ENCODE results near the gene NDUFV1. TPM values are rescaled to one million over a fixed set of nuclear protein-coding genes. Genes with fewer than 3 reads are reported as not detected.
"Not testable (repeated sequence)": the region's sequence is repeated elsewhere in the genome, so short reads cannot be mapped to it uniquely, and the experiment has no call there.

NDUFV1 gene
- polyA plus RNA-seq, 12 donors, result 99.7 to 247 (median 131) TPM; not detected in 1

- no peak for DNase-seq
These were observed 45.4 kb downstream of the NDUFV1 start for GRCh38 chr11:67651976-67652781.

GRCh38 chr11:67652965-67653845 is 46.5 kb downstream of the NDUFV1 start:
- no peak for DNase-seq

- DNase-seq, result no peak
These were observed 47.5 kb downstream of the NDUFV1 start for GRCh38 chr11:67654225-67654624.

- DNase-seq, result no peak
These were observed 49.7 kb downstream of the NDUFV1 start for GRCh38 chr11:67656278-67656922.

GRCh38 chr11:67657300-67657699 is 50.6 kb downstream of the NDUFV1 start:
- DNase-seq, result no peak

- not testable (repeated sequence) for DNase-seq
These were observed 53.0 kb downstream of the NDUFV1 start for GRCh38 chr11:67659651-67660165.

GRCh38 chr11:67660752-67661151 is 54.0 kb downstream of the NDUFV1 start:
- not testable (repeated sequence) for DNase-seq

Other genes with a start within 250 kb of the NDUFV1 start
- 1 to 10 TPM in 11 of 12 donors, not detected in 1; 2.2 to 8.6 (median 3.2) TPM for gene CLCF1, start 233.3 kb upstream of the NDUFV1 start, polyA plus RNA-seq (ENCODE audit: insufficient read length in 12 of 12)
- 10 to 100 TPM in 3 of 12 donors, 1 to 10 TPM in 8, not detected in 1; 6.6 to 34.1 (median 8.0) TPM for gene RAD9A, start 214.9 kb upstream of the NDUFV1 start, polyA plus RNA-seq (ENCODE audit: insufficient read length in 12 of 12)
- gene PPP1CA, start 205.1 kb upstream of the NDUFV1 start, polyA plus RNA-seq (ENCODE audit: insufficient read length in 12 of 12), result 100 to 1,000 TPM in 8 of 12 donors, 10 to 100 TPM in 3, not detected in 1; 92.1 to 180 (median 109) TPM
- 1 to 10 TPM in 11 of 12 donors, not detected in 1; 2.1 to 9.2 (median 4.4) TPM for gene TBC1D10C, start 202.9 kb upstream of the NDUFV1 start, polyA plus RNA-seq (ENCODE audit: insufficient read length in 12 of 12)
- 10 to 100 TPM in 11 of 12 donors, not detected in 1; 23.9 to 76.7 (median 53.6) TPM for gene CARNS1, start 191.3 kb upstream of the NDUFV1 start, polyA plus RNA-seq (ENCODE audit: insufficient read length in 12 of 12)
- 10 to 100 TPM in 11 of 12 donors, not detected in 1; 29.4 to 60.0 (median 32.1) TPM for gene RPS6KB2, start 178.4 kb upstream of the NDUFV1 start, polyA plus RNA-seq (ENCODE audit: insufficient read length in 12 of 12)
- 1 to 10 TPM in 4 of 12 donors, under 1 TPM in 6, not detected in 2; 0.50 to 7.2 (median 0.84) TPM for gene PTPRCAP, start 169.3 kb upstream of the NDUFV1 start, polyA plus RNA-seq (ENCODE audit: insufficient read length in 12 of 12)
- gene CORO1B, start 163.5 kb upstream of the NDUFV1 start, polyA plus RNA-seq (ENCODE audit: insufficient read length in 12 of 12), result 10 to 100 TPM in 11 of 12 donors, not detected in 1; 20.0 to 56.3 (median 24.2) TPM
- not detected for gene GPR152, start 154.2 kb upstream of the NDUFV1 start, polyA plus RNA-seq (ENCODE audit: insufficient read length in 12 of 12)
- 1 to 10 TPM in 5 of 12 donors, under 1 TPM in 5, not detected in 2; 0.41 to 1.7 (median 1.0) TPM for gene CABP4, start 151.6 kb upstream of the NDUFV1 start, polyA plus RNA-seq (ENCODE audit: insufficient read length in 12 of 12)
- 10 to 100 TPM in 11 of 12 donors, not detected in 1; 35.2 to 73.5 (median 46.2) TPM for gene TMEM134, start 137.7 kb upstream of the NDUFV1 start, polyA plus RNA-seq (ENCODE audit: insufficient read length in 12 of 12)
- 10 to 100 TPM in 11 of 12 donors, not detected in 1; 33.7 to 50.2 (median 41.7) TPM for gene AIP, start 123.9 kb upstream of the NDUFV1 start, polyA plus RNA-seq (ENCODE audit: insufficient read length in 12 of 12)
- 10 to 100 TPM in 2 of 12 donors, 1 to 10 TPM in 9, not detected in 1; 4.7 to 52.6 (median 6.4) TPM for gene PITPNM1, start 101.6 kb upstream of the NDUFV1 start, polyA plus RNA-seq (ENCODE audit: insufficient read length in 12 of 12)
- 10 to 100 TPM in 11 of 12 donors, not detected in 1; 12.7 to 27.8 (median 16.3) TPM for gene CDK2AP2, start 98.8 kb upstream of the NDUFV1 start, polyA plus RNA-seq (ENCODE audit: insufficient read length in 12 of 12)
- not detected for gene CABP2, start 83.5 kb upstream of the NDUFV1 start, polyA plus RNA-seq (ENCODE audit: insufficient read length in 12 of 12)
- 100 to 1,000 TPM in 11 of 12 donors, not detected in 1; 195 to 377 (median 251) TPM for gene GSTP1, start 23.1 kb upstream of the NDUFV1 start, polyA plus RNA-seq (ENCODE audit: insufficient read length in 12 of 12)
- gene NUDT8, start 23.0 kb downstream of the NDUFV1 start, polyA plus RNA-seq (ENCODE audit: insufficient read length in 12 of 12), result 1 to 10 TPM in 10 of 12 donors, not detected in 2; 1.9 to 4.0 (median 3.2) TPM
- not detected for gene TBX10, start 32.8 kb downstream of the NDUFV1 start, polyA plus RNA-seq (ENCODE audit: insufficient read length in 12 of 12)
- under 1 TPM in 10 of 12 donors, not detected in 2; 0.13 to 0.72 (median 0.21) TPM for gene ACY3, start 43.8 kb downstream of the NDUFV1 start, polyA plus RNA-seq (ENCODE audit: insufficient read length in 12 of 12)
- gene ALDH3B2, start 67.7 kb downstream of the NDUFV1 start, polyA plus RNA-seq (ENCODE audit: insufficient read length in 12 of 12), result 10 to 100 TPM in 2 of 12 donors, 1 to 10 TPM in 1, under 1 TPM in 1, not detected in 8; 0.25 to 36.7 (median 8.2) TPM

Data from muscle of arm (tissue), 12 donors.